Gastroesophageal sphincter (tissue), 3 donors: ENCODE results near the gene ACTA1.
"Not testable (repeated sequence)": the region's sequence is repeated elsewhere in the genome, so short reads cannot be mapped to it uniquely, and the experiment has no call there.

Source experiments
- CTCF ChIP-seq, 4 experiments: fragments of 200-600 bp in 2 of 4; fragments of 450-650 bp in 2 of 4; sonication (generic) in 1 of 4; IDR thresholded peaks; one replicate each; pipeline ENCODE4 v1.5.1; 2017 to 2019; ENCODE audit warnings: antibody characterized with exemption in 4 of 4, mild to moderate bottlenecking in 2 of 4, moderate library complexity in 2 of 4
- EP300 ChIP-seq: sonication (generic); formaldehyde crosslinking; IDR thresholded peaks from one replicate; pipeline ENCODE4 v1.6.1; 2017; ENCODE audit warnings: antibody characterized with exemption, mild to moderate bottlenecking
- POLR2A ChIP-seq, 2 donors: fragments of 450-650 bp; IDR thresholded peaks; one replicate each; pipeline ENCODE4 v1.6.1; 2017; ENCODE audit warnings: antibody characterized with exemption in 2 of 2, mild to moderate bottlenecking in 2 of 2, moderate library complexity in 1 of 2
- POLR2AphosphoS5 ChIP-seq: sonication (generic); formaldehyde crosslinking; IDR thresholded peaks from one replicate; pipeline ENCODE4 v1.6.1; 2017; ENCODE audit warnings: antibody characterized with exemption

- not testable (repeated sequence) for TF ChIP-seq POLR2A (IDR thresholded peaks at IDR 0.05); CTCF (IDR thresholded peaks at IDR 0.05); EP300; POLR2AphosphoS5
Measured at GRCh38 chr1:229475859-229476258, 42.0 kb upstream of the ACTA1 start.
